HS-27A (cell line): Measurements from ENCODE around the gene RARB.

Experiments used
- DNase-seq: peaks from one replicate; pipeline ENCODE4 v3.0.0-alpha.2; 2012; ENCODE audit warnings: low read depth, missing footprints

The RARB gene

GRCh38 chr3:25423780-25424588 is 4.1 kb upstream of the RARB start:
- DNase-seq: no peak

GRCh38 chr3:25424614-25425013 is 3.4 kb upstream of the RARB start:
- no peak for DNase-seq

GRCh38 chr3:25426408-25426807 is 1.7 kb upstream of the RARB start:
- DNase-seq: no peak

GRCh38 chr3:25427155-25427554 is 908 bp upstream of the RARB start:
- DNase-seq: no peak

- no peak for DNase-seq
Observed at GRCh38 chr3:25427563-25427941, 511 bp upstream of the RARB start.

GRCh38 chr3:25428789-25429335 is 799 bp downstream of the RARB start:
- no peak for DNase-seq

- no peak for DNase-seq
Observed at GRCh38 chr3:25429361-25430286, 1.6 kb downstream of the RARB start.

GRCh38 chr3:25430287-25430934 is 2.3 kb downstream of the RARB start:
- DNase-seq: no peak

GRCh38 chr3:25430935-25431770 is 3.1 kb downstream of the RARB start:
- DNase-seq: no peak

- no peak for DNase-seq
Observed at GRCh38 chr3:25432176-25432720, 4.2 kb downstream of the RARB start.

GRCh38 chr3:25433106-25433505 is 5.0 kb downstream of the RARB start:
- no peak for DNase-seq

GRCh38 chr3:25433868-25434267 is 5.8 kb downstream of the RARB start:
- no peak for DNase-seq

GRCh38 chr3:25437953-25438352 is 9.9 kb downstream of the RARB start:
- no peak for DNase-seq

- no peak for DNase-seq
Observed at GRCh38 chr3:25438791-25439555, 10.9 kb downstream of the RARB start.

GRCh38 chr3:25441234-25441856 is 13.3 kb downstream of the RARB start:
- DNase-seq: no peak

- no peak for DNase-seq
Observed at GRCh38 chr3:25442486-25442885, 14.4 kb downstream of the RARB start.

- DNase-seq: no peak
Observed at GRCh38 chr3:25444273-25444672, 16.2 kb downstream of the RARB start.

- DNase-seq: no peak
Observed at GRCh38 chr3:25445731-25446130, 17.7 kb downstream of the RARB start.

- no peak for DNase-seq
Observed at GRCh38 chr3:25447285-25447684, 19.2 kb downstream of the RARB start.

- no peak for DNase-seq
Observed at GRCh38 chr3:25447925-25448324, 19.9 kb downstream of the RARB start.
